ENCODE results near the gene FXR2.

FXR2 gene

GRCh38 chr17:7651097-7651664 lies 36.5 kb upstream of the FXR2 start (continued):
- TF ChIP-seq ZSCAN4 (tag by site-specific recombination; IDR thresholded peaks at IDR 0.05) (no peak), KLF10 (tag by site-specific recombination; IDR thresholded peaks at IDR 0.05) (no peak), ZNF529 (tag by site-specific recombination; IDR thresholded peaks at IDR 0.05; ENCODE audit: insufficient replicate concordance) (no peak), ZNF501 (tag by site-specific recombination; IDR thresholded peaks at IDR 0.05) (no peak), ZSCAN23 (tag by site-specific recombination; IDR thresholded peaks at IDR 0.05) (peak; percentile 26; the same call in 1 of the 2 replicates), ZNF585B (tag by site-specific recombination; IDR thresholded peaks at IDR 0.05) (no peak), ZBTB17 (tag by site-specific recombination; IDR thresholded peaks at IDR 0.05) (no peak), ZNF354C (tag by site-specific recombination; IDR thresholded peaks at IDR 0.05; ENCODE audit: borderline replicate concordance, low read depth) (no peak), ZNF777 (tag by site-specific recombination; IDR thresholded peaks at IDR 0.05; ENCODE audit: borderline replicate concordance) (no peak), KLF16 (tag by site-specific recombination; IDR thresholded peaks at IDR 0.05) (no peak), ZNF350 (tag by site-specific recombination; IDR thresholded peaks at IDR 0.05) (no peak), ZBTB7A (tag by site-specific recombination; IDR thresholded peaks at IDR 0.05; ENCODE audit: low read depth) (peak; percentile 88), KLF9 (tag by site-specific recombination; IDR thresholded peaks at IDR 0.05; ENCODE audit: low read depth) (no peak), ZNF10 (tag by site-specific recombination; IDR thresholded peaks at IDR 0.05) (no peak), ZNF645 (tag by site-specific recombination; IDR thresholded peaks at IDR 0.05) (no peak), ZNF664 (tag by site-specific recombination; IDR thresholded peaks at IDR 0.05) (no peak), OSR2 (tag by site-specific recombination; IDR thresholded peaks at IDR 0.05) (no peak), ZFP69B (tag by site-specific recombination; IDR thresholded peaks at IDR 0.05) (no peak), ZNF658 (tag by site-specific recombination; IDR thresholded peaks at IDR 0.05) (no peak), PATZ1 (tag by site-specific recombination; IDR thresholded peaks at IDR 0.05) (peak; percentile 0; the same call in 1 of the 2 replicates), SALL2 (tag by site-specific recombination; IDR thresholded peaks at IDR 0.05; ENCODE audit: borderline replicate concordance) (no peak), ZNF423 (tag by site-specific recombination; IDR thresholded peaks at IDR 0.05) (no peak), ZBTB48 (tag by site-specific recombination; IDR thresholded peaks at IDR 0.05) (no peak), ZNF121 (tag by site-specific recombination; IDR thresholded peaks at IDR 0.05) (no peak), ZNF791 (tag by site-specific recombination; IDR thresholded peaks at IDR 0.05) (no peak), PRDM6 (tag by site-specific recombination; IDR thresholded peaks at IDR 0.05) (no peak), ZNF175 (tag by site-specific recombination; IDR thresholded peaks at IDR 0.05) (no peak), ZNF830 (tag by site-specific recombination; IDR thresholded peaks at IDR 0.05; ENCODE audit: low read depth) (no peak), ZNF521 (tag by site-specific recombination; IDR thresholded peaks at IDR 0.05) (no peak)
- TF ChIP-seq, protein P1, sequence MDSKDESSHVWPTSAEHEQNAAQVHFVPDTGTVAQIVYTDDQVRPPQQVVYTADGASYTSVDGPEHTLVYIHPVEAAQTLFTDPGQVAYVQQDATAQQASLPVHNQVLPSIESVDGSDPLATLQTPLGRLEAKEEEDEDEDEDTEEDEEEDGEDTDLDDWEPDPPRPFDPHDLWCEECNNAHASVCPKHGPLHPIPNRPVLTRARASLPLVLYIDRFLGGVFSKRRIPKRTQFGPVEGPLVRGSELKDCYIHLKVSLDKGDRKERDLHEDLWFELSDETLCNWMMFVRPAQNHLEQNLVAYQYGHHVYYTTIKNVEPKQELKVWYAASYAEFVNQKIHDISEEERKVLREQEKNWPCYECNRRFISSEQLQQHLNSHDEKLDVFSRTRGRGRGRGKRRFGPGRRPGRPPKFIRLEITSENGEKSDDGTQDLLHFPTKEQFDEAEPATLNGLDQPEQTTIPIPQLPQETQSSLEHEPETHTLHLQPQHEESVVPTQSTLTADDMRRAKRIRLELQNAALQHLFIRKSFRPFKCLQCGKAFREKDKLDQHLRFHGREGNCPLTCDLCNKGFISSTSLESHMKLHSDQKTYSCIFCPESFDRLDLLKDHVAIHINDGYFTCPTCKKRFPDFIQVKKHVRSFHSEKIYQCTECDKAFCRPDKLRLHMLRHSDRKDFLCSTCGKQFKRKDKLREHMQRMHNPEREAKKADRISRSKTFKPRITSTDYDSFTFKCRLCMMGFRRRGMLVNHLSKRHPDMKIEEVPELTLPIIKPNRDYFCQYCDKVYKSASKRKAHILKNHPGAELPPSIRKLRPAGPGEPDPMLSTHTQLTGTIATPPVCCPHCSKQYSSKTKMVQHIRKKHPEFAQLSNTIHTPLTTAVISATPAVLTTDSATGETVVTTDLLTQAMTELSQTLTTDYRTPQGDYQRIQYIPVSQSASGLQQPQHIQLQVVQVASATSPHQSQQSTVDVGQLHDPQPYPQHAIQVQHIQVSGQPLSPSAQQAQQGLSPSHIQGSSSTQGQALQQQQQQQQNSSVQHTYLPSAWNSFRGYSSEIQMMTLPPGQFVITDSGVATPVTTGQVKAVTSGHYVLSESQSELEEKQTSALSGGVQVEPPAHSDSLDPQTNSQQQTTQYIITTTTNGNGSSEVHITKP (tag by site-specific recombination; IDR thresholded peaks at IDR 0.05) = no peak
- TF ChIP-seq, protein P2, sequence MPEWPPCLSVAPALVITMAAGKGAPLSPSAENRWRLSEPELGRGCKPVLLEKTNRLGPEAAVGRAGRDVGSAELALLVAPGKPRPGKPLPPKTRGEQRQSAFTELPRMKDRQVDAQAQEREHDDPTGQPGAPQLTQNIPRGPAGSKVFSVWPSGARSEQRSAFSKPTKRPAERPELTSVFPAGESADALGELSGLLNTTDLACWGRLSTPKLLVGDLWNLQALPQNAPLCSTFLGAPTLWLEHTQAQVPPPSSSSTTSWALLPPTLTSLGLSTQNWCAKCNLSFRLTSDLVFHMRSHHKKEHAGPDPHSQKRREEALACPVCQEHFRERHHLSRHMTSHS (tag by site-specific recombination; IDR thresholded peaks at IDR 0.05) = no peak
